K562 (cell line): ENCODE data around the gene PLEKHO2. TPM values are rescaled to one million over a fixed set of nuclear protein-coding genes. Genes with fewer than 3 reads are reported as not detected.
A peak's percentile ranks its signal among the peaks of the same experiment; 100 is the strongest.

Source experiments
- ATAC-seq: fragments of 200-7000 bp; cut with Tn5 transposase; 3 replicates; pipeline ENCODE4 v1.9.1; 2020; ENCODE audit warnings: moderate library complexity
- BruUV-seq: library from RNA; stranded (reverse); fragments of 400-500 nt; replicated peaks from 2 replicates; lab custom pipeline; 2021; lab: Mats Ljungman, UMichigan
- CTCF ChIA-PET: fragments of 300-600 bp; formaldehyde crosslinking; extraction: SDS; loops from one replicate; lab custom pipeline; 2021; ENCODE audit warnings: low intra/inter-chr PET ratio; lab: Yijun Ruan, JAX
- POLR2A ChIA-PET: fragments of 300-600, 350-650 bp; sonication (Branson Sonifier 250); formaldehyde crosslinking; extraction: SDS; loops from one replicate; lab custom pipeline; 2021; ENCODE audit warnings: antibody characterized with exemption, inconsistent platforms; lab: Yijun Ruan, JAX
- DNase-seq, 4 experiments: peaks; one replicate each; pipeline versions ENCODE4 v3.0.0 to v3.0.0-alpha.2; 2011 to 2018; ENCODE audit warnings: low spot score in 3 of 4, mixed read lengths in 3 of 4; ENCODE audit errors: extremely low read depth in 1 of 4
- FAIRE-seq: peaks from 2 replicates; lab custom pipeline; 2011; peaks lifted over from hg19 to GRCh38; lab: Jason Lieb, UNC
- H2AFZ ChIP-seq: 2 replicates; pipeline ENCODE4 v1.6.0; 2011; ENCODE audit warnings: low read depth, low read length, control low read depth, inconsistent platforms
- H3K27ac ChIP-seq: fragments of 200-600 bp; 3 replicates; pipeline ENCODE4 v1.8.0; 2011; ENCODE audit warnings: low read depth, mild to moderate bottlenecking, control low read depth, inconsistent platforms, low read length, moderate library complexity, mixed read lengths; ENCODE audit errors: extremely low read depth
- H3K27me3 ChIP-seq, 2 experiments: fragments of 300-600 bp in 1 of 2; 2 replicates in 1 of 2; 3 replicates in 1 of 2; pipeline versions ENCODE4 v1.6.0 to v1.8.0; 2011; ENCODE audit warnings: inconsistent platforms in 2 of 2, low read length in 2 of 2, mild to moderate bottlenecking in 1 of 2, mixed read lengths in 1 of 2, moderate library complexity in 1 of 2; ENCODE audit not compliant: control insufficient read depth in 2 of 2, insufficient read depth in 2 of 2
- H3K36me3 ChIP-seq: fragments of 300-600 bp; 3 replicates; pipeline ENCODE4 v1.8.0; 2011; ENCODE audit warnings: mild to moderate bottlenecking, low read length, inconsistent platforms; ENCODE audit not compliant: control insufficient read depth, insufficient read depth
- H3K4me1 ChIP-seq, 2 experiments: fragments of 200-600 bp in 1 of 2; replicated peaks in 1 of 2; 2 replicates in 1 of 2; 3 replicates in 1 of 2; pipeline versions ENCODE4 v1.5.1 to v1.8.0; 2011; ENCODE audit warnings: inconsistent platforms in 2 of 2, low read length in 2 of 2, mild to moderate bottlenecking in 1 of 2, mixed read lengths in 1 of 2, moderate library complexity in 1 of 2; ENCODE audit not compliant: control insufficient read depth in 2 of 2, insufficient read depth in 2 of 2
- H3K4me2 ChIP-seq: 2 replicates; pipeline ENCODE4 v1.6.1; 2011; ENCODE audit warnings: low read length, control low read depth, inconsistent platforms, mixed read lengths; ENCODE audit not compliant: insufficient read depth
- H3K4me3 ChIP-seq: fragments of 200-600 bp; sonication (generic), shearing (Covaris generic); 2 replicates; pipeline ENCODE4 v1.5.1; 2016; ENCODE audit warnings: control low read depth, inconsistent platforms
- H3K79me2 ChIP-seq: fragments of 200-600 bp; 3 replicates; pipeline ENCODE4 v1.8.0; 2011; ENCODE audit warnings: low read length, inconsistent platforms; ENCODE audit not compliant: control insufficient read depth, insufficient read depth
- H3K9ac ChIP-seq, 2 experiments: 2 replicates each; pipeline versions ENCODE4 v1.6.0 to v1.6.1; 2011; ENCODE audit warnings: low read depth in 2 of 2, low read length in 2 of 2, control low read depth in 1 of 2, inconsistent platforms in 1 of 2, mild to moderate bottlenecking in 1 of 2, mixed read lengths in 1 of 2; ENCODE audit not compliant: insufficient read depth in 1 of 2
- H3K9me1 ChIP-seq: one replicate; pipeline ENCODE4 v1.6.0; 2011; ENCODE audit warnings: inconsistent platforms, mild to moderate bottlenecking, low read length, moderate library complexity; ENCODE audit not compliant: control insufficient read depth, insufficient read depth
- H3K9me3 ChIP-seq: replicated peaks from 2 replicates; pipeline ENCODE4 v1.5.1; 2011; ENCODE audit warnings: low read depth, low read length, inconsistent platforms; ENCODE audit not compliant: control insufficient read depth, insufficient read depth
- H4K20me1 ChIP-seq: replicated peaks from 2 replicates; pipeline ENCODE4 v1.6.1; 2011; ENCODE audit warnings: low read length, inconsistent platforms, mixed read lengths; ENCODE audit not compliant: control insufficient read depth, insufficient read depth
- ARNT ChIP-seq, 2 experiments: fragments of 450-650 bp; IDR thresholded peaks; 2 replicates each; pipeline ENCODE4 v1.6.1; 2016; ENCODE audit warnings: mild to moderate bottlenecking in 1 of 2
- C11orf30 ChIP-seq: fragments of 450-650 bp; IDR thresholded peaks from 2 replicates; pipeline ENCODE4 v1.6.1; 2016; ENCODE audit warnings: low read depth, mild to moderate bottlenecking
- FOXP1 ChIP-seq: sonication (generic); formaldehyde crosslinking; IDR thresholded peaks from 2 replicates; pipeline ENCODE4 v1.8.0; 2022; ENCODE audit warnings: mild to moderate bottlenecking, missing genetic modification reagents
- HDAC8 ChIP-seq: fragments of 450-650 bp; IDR thresholded peaks from 2 replicates; pipeline ENCODE4 v1.6.1; 2016; ENCODE audit warnings: mild to moderate bottlenecking, missing genetic modification characterization, moderate library complexity, missing compliant biosample characterization
- MAFF ChIP-seq: IDR thresholded peaks from 2 replicates; pipeline ENCODE4 v1.6.1; 2012; ENCODE audit warnings: low read length, improper control_type of control experiment
- MAFG ChIP-seq: fragments of 450-650 bp; conservative IDR thresholded peaks from 2 replicates; pipeline ENCODE4 v1.6.1; 2016; ENCODE audit warnings: missing genetic modification characterization, missing compliant biosample characterization
- MAFK ChIP-seq: IDR thresholded peaks from 2 replicates; pipeline ENCODE4 v1.6.1; 2011; ENCODE audit warnings: low read length, improper control_type of control experiment
- SMAD4 ChIP-seq: fragments of 250-450 bp; sonication (Bioruptor Pico); conservative IDR thresholded peaks from 2 replicates; pipeline ENCODE4 v1.8.0; 2021; ENCODE audit warnings: inconsistent platforms, mild to moderate bottlenecking, moderate library complexity
- SNRNP70 ChIP-seq: fragments of 200-400 bp; formaldehyde crosslinking; optimal IDR thresholded peaks from 2 replicates; pipeline ENCODE3; 2017; ENCODE audit warnings: low read depth, low read length
- TEAD2 ChIP-seq: fragments of 450-650 bp; IDR thresholded peaks from 2 replicates; pipeline ENCODE4 v1.6.1; 2016; ENCODE audit warnings: missing genetic modification characterization, control low read depth, missing compliant biosample characterization
- ZNF316 ChIP-seq: fragments of 450-650 bp; IDR thresholded peaks from 2 replicates; pipeline ENCODE4 v1.6.1; 2016
- WGBS: fragments of 100-300 bp; shearing (Covaris generic); methylation state at CpG from one replicate; pipeline ENCODE4 v1.1.6; 2016; ENCODE audit warnings: low coverage, mixed read lengths; ENCODE audit not compliant: insufficient coverage; ENCODE audit errors: missing lambda C conversion rate; 5-methylcytosine and 5-hydroxymethylcytosine counted together
- in situ Hi-C: fragments of 300-500 bp; cut with MboI; formaldehyde crosslinking; loops from 4 replicates; pipeline ENCODE4 v1.15.0; 2018; ENCODE audit warnings: inconsistent platforms, mixed read lengths
- intact Hi-C: fragments of 100-400 bp; cut with micrococcal nuclease; formaldehyde crosslinking; loops from 2 replicates; pipeline ENCODE4 v1.14.2; 2022
- polyA plus RNA-seq, 8 experiments: library from polyadenylated mRNA; depleted of rRNA in 4 of 8; stranded (reverse) in 5 of 8; unstranded in 3 of 8; fragments of >200 nt; fragmentation: Nextera tagmentation in 2 of 8; fragmentation: Illumina TruSeq in 1 of 8; extraction: Ambion mirVana in 2 of 8; extraction: Trizol in 1 of 8; gene quantifications; 2 replicates each; pipeline versions ENCODE4 v1.2.1 to v1.2.3, GENCODE V29; 2011 to 2014; ENCODE audit warnings: inconsistent platforms in 1 of 8, missing spikeins in 1 of 8
- total RNA-seq, 7 experiments: library from RNA; depleted of rRNA in 6 of 7; stranded (reverse); fragments of >200 nt in 6 of 7; fragmentation: Illumina TruSeq in 2 of 7; extraction: Trizol in 2 of 7; gene quantifications; 2 replicates each; pipeline versions ENCODE4 v1.2.1 to v1.2.3, GENCODE V29; 2011 to 2021; ENCODE audit warnings: low replicate concordance in 1 of 7
- TF ChIP-seq, protein P1 (sequence below): fragments of 450-650 bp; IDR thresholded peaks from 2 replicates; pipeline ENCODE4 v1.6.1; 2016; ENCODE audit warnings: low read depth, mild to moderate bottlenecking, moderate library complexity

PLEKHO2 gene
- total and polyA plus RNA-seq, 9 of the 15 experiments (the other 6 are each of a cell fraction or from before 2014, with no cell fraction given), result 0.24 to 8.8 (median 5.5) TPM

DNA sequence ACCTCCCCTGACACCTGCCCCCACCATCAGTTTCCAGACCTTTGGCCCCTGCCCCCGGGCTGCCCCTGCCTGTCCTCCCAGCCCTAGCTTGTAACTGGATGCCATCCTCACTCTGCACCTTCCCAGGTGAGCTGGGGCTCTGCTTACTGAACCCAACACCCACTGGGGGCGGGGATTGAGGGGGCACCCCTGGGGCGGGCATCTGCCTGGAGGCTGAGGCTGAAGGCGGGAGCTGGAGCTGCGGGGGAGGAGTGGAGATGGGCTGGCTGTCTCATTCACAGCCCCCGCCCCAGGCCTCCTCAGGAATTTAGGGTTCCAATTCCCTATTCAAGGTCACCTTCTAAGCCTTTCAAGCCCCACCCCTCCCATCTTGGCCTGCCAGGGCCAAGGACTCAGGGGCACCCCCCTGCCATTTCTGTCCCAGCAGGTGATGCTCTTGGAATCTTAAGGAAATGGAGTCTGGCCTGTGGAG lies 33.9 kb upstream of the PLEKHO2 start:
- no peaks in the 10 kb centered on the region; the same call in 1 of the 2 replicates for H4K20me1 ChIP-seq
- H3K9me3 ChIP-seq, result no peaks in the 10 kb centered on the region
- no peak overlapping the region for H3K9ac ChIP-seq
- H3K4me2 ChIP-seq, result no peak overlapping the region
- peaks cover 5 to 7% of the 10 kb centered on the region in 2 experiments; a peak in 2 of 5 replicates for H3K27me3 ChIP-seq
- intact Hi-C loops, result no loop called here
- 11% methylated on average over 6 of the region's 6 CpGs for WGBS
- ChIA-PET POLR2A (interaction anchor here (0.5 to 0.7 kb wide), 2 partner anchors 25 to 52 kb away, joined by 3 to 5 read pairs; no protein-coding TSS in a partner anchor), CTCF (interaction anchor here (0.7 kb wide), 1 partner anchor 76 kb away, joined by 3 read pairs; no protein-coding TSS in a partner anchor)
- in situ Hi-C loops, result no loop called here
- DNase-seq (no peak), FAIRE-seq (no peak), ATAC-seq (no peak)
- no TSS peak for BruUV-seq
- TF ChIP-seq FOXP1 (CRISPR knock-in tag), result no peak
- H2AFZ ChIP-seq, result no peak overlapping the region
- no peaks in the 10 kb centered on the region for H3K36me3 ChIP-seq
- no peak overlapping the region for H3K27ac ChIP-seq
- H3K4me1 ChIP-seq, result peaks cover 5 to 8% of the 10 kb centered on the region in 2 experiments; a peak in 4 of 5 replicates
- no peak overlapping the region for H3K4me3 ChIP-seq
- H3K9me1 ChIP-seq, result no peaks in the 10 kb centered on the region
- no peaks in the 10 kb centered on the region for H3K79me2 ChIP-seq

DNA sequence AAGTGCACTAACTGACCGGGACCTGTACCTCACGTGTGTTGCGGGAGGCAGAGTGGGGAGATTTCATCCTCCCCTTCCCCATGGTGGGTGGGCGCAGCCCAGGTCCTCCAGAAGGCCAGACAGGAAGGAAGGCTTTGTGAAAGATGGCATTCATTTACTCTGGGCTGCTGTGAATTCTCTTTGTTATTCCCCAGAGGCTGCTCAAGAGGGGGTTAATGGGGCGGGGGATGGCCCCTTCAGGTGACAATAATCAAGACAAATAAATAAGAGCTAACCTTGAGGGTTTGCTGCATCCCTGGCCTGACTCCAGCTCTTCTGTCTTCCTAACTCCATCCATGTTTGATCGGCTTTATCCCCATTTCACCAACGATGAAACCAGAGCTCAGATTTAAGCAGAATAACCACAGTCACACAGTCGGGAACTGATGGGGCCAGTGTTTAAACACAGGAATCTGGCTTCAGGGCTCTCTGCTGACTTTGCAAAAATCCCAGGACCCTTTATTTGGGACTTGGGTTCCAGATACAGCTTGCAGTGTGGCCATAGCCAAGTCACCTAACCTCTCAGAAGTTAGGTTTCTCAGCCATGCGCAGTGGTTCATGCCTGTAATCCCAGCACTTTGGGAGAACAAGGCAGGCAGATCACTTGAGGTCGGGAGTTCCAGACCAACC lies 32.8 kb upstream of the PLEKHO2 start:
- no peaks in the 10 kb centered on the region for H3K9me1 ChIP-seq
- no peak overlapping the region for H2AFZ ChIP-seq
- no peak overlapping the region for H3K27ac ChIP-seq
- H3K4me3 ChIP-seq, result no peak overlapping the region
- H3K9me3 ChIP-seq, result no peaks in the 10 kb centered on the region
- no peak for DNase-seq
- peaks cover 3 to 7% of the 10 kb centered on the region in 2 experiments; a peak in 2 of 5 replicates for H3K27me3 ChIP-seq
- FAIRE-seq, result no peak
- H4K20me1 ChIP-seq, result no peaks in the 10 kb centered on the region; the same call in 1 of the 2 replicates
- H3K9ac ChIP-seq, result no peak overlapping the region
- no peak for ATAC-seq
- ChIA-PET POLR2A (interaction anchor here (0.5 to 1.8 kb wide), 6 partner anchors 13 to 195 kb away, joined by 3 to 6 read pairs (median 4); partner anchors contain the start of gene PIF1), CTCF (interaction anchor here (0.6 to 2.1 kb wide), 4 partner anchors 61 to 123 kb away, joined by 3 to 11 read pairs (median 6); no protein-coding TSS in a partner anchor)
- in situ Hi-C loops (no loop called here), intact Hi-C loops (no loop called here)
- H3K4me1 ChIP-seq, result peaks cover 13% of the 10 kb centered on the region in 2 experiments
- WGBS, result 13% methylated on average over 10 of the region's 10 CpGs
- no peaks in the 10 kb centered on the region for H3K79me2 ChIP-seq
- no peaks in the 10 kb centered on the region for H3K36me3 ChIP-seq
- no peak overlapping the region for H3K4me2 ChIP-seq
- BruUV-seq, result no TSS peak
- TF ChIP-seq, protein P1, sequence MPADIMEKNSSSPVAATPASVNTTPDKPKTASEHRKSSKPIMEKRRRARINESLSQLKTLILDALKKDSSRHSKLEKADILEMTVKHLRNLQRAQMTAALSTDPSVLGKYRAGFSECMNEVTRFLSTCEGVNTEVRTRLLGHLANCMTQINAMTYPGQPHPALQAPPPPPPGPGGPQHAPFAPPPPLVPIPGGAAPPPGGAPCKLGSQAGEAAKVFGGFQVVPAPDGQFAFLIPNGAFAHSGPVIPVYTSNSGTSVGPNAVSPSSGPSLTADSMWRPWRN, result no peak
- TF ChIP-seq MAFK (peak; percentile 46), MAFF (peak; percentile 42; the same call in 1 of the 2 replicates), ARNT (IDR thresholded peaks at IDR 0.05) (no peak), MAFG (peak; percentile 51), TEAD2 (no peak), ZNF316 (peak; percentile 83), SNRNP70 (no peak), HDAC8 (tag) (no peak), SMAD4 (CRISPR knock-in tag) (no peak), C11orf30 (peak; percentile 68)
